ENCODE measurements around the gene SLC16A4. TPM values are rescaled to one million over a fixed set of nuclear protein-coding genes. Genes with fewer than 3 reads are reported as not detected.
"Not testable (repeated sequence)": the region's sequence is repeated elsewhere in the genome, so short reads cannot be mapped to it uniquely, and the experiment has no call there.

Gene SLC16A4
- total and polyA plus RNA-seq, 2 experiments from 2014 or later: 0.94 to 1.6 TPM

- H3K79me2 ChIP-seq (replicated peaks; ENCODE audit: insufficient read depth): no peaks in the 10 kb centered on the region
- no peaks in the 10 kb centered on the region for H3F3A ChIP-seq (replicated peaks; ENCODE audit: low read depth)
- H2AFZ ChIP-seq: no peak overlapping the region
- H3K27ac ChIP-seq (ENCODE audit: low read depth): no peak overlapping the region
- no peak overlapping the region for H3K4me3 ChIP-seq
- Mint-ChIP-seq H3K9me3 (peaks cover 12% of the 10 kb centered on the region; the same call in 1 of the 3 replicates), H3K36me3 (ENCODE audit: low read depth) (peaks cover 9% of the 10 kb centered on the region; the same call in 2 of the 3 replicates), H3K27ac (no peak overlapping the region), H3K27me3 (ENCODE audit: insufficient read depth, low read depth, poor library complexity) (no peaks in the 10 kb centered on the region), H3K4me3 (no peak overlapping the region), H3K4me1 (peaks cover 7% of the 10 kb centered on the region; the same call in 2 of the 3 replicates)
- H3K27me3 ChIP-seq (ENCODE audit: insufficient read depth): no peaks in the 10 kb centered on the region
- H4K20me1 ChIP-seq (replicated peaks; ENCODE audit: insufficient read depth): no peaks in the 10 kb centered on the region
- TF ChIP-seq ETS1 (IDR thresholded peaks at IDR 0.05): no peak
- TF ChIP-seq CREB1 (CRISPR knock-in tag; IDR thresholded peaks at IDR 0.05; ENCODE audit: low read depth): no peak
- TF ChIP-seq JUNB (IDR thresholded peaks at IDR 0.05; ENCODE audit: unreplicated experiment): no peak
- no peak for TF ChIP-seq ZNF114 (CRISPR knock-in tag; IDR thresholded peaks at IDR 0.05)
- no peak for TF ChIP-seq REST (IDR thresholded peaks at IDR 0.05; ENCODE audit: unreplicated experiment)
- no peak for TF ChIP-seq ZNF331 (CRISPR knock-in tag; IDR thresholded peaks at IDR 0.05; ENCODE audit: low read depth)
- TF ChIP-seq STAT1 (IDR thresholded peaks at IDR 0.05; ENCODE audit: unreplicated experiment): no peak
- TF ChIP-seq, protein P1, sequence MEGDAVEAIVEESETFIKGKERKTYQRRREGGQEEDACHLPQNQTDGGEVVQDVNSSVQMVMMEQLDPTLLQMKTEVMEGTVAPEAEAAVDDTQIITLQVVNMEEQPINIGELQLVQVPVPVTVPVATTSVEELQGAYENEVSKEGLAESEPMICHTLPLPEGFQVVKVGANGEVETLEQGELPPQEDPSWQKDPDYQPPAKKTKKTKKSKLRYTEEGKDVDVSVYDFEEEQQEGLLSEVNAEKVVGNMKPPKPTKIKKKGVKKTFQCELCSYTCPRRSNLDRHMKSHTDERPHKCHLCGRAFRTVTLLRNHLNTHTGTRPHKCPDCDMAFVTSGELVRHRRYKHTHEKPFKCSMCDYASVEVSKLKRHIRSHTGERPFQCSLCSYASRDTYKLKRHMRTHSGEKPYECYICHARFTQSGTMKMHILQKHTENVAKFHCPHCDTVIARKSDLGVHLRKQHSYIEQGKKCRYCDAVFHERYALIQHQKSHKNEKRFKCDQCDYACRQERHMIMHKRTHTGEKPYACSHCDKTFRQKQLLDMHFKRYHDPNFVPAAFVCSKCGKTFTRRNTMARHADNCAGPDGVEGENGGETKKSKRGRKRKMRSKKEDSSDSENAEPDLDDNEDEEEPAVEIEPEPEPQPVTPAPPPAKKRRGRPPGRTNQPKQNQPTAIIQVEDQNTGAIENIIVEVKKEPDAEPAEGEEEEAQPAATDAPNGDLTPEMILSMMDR (conservative IDR thresholded peaks at IDR 0.05; ENCODE audit: low read depth in 2 of 2): no peak
- no peak for TF ChIP-seq POLR2AphosphoS5 (IDR thresholded peaks at IDR 0.05; ENCODE audit: low read depth)
- H3K4me1 ChIP-seq (ENCODE audit: insufficient read depth): peaks cover 11% of the 10 kb centered on the region
- DNase-seq (ENCODE audit: low spot score) (no peak), ATAC-seq (no peak)
- no peaks in the 10 kb centered on the region for H3K36me3 ChIP-seq (ENCODE audit: insufficient read depth)
- H3K9me2 ChIP-seq (ENCODE audit: insufficient read depth): no peaks in the 10 kb centered on the region
- no peak overlapping the region for H3K4me2 ChIP-seq
Measured at GRCh38 chr1:110418729-110419128, 27.9 kb upstream of the SLC16A4 start.

DNA sequence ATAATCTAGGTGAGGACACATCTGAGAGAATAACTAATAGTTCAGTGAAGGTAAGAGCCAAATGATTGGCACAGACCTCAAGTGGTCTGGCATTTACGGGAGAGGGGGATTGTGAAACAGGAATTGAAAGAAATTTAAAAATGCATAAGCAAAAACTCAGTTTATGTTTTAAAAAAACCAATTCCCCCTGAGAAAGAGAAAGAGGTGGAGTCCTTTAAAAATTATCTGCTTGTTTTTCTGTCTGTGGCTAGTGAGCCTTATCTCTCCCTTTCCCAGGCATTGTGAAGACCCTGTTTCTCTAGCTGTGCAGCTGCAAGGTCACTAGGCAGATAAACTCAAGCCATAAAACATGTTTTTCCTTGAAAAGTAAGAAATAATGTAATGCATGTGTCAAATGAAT is 22.2 kb upstream of the SLC16A4 start:
- H3K4me3 Mint-ChIP-seq; H2AFZ ChIP-seq; H3K36me3 ChIP-seq (ENCODE audit: insufficient read depth); H3K36me3 Mint-ChIP-seq (ENCODE audit: low read depth); H3F3A ChIP-seq (replicated peaks; ENCODE audit: low read depth); H4K20me1 ChIP-seq (replicated peaks; ENCODE audit: insufficient read depth); DNase-seq (ENCODE audit: low spot score); H3K27ac Mint-ChIP-seq; ATAC-seq; H3K9me3 Mint-ChIP-seq; H3K4me1 ChIP-seq (ENCODE audit: insufficient read depth); H3K9me2 ChIP-seq (ENCODE audit: insufficient read depth); H3K27ac ChIP-seq (ENCODE audit: low read depth); H3K27me3 ChIP-seq (ENCODE audit: insufficient read depth); H3K79me2 ChIP-seq (replicated peaks; ENCODE audit: insufficient read depth); H3K4me3 ChIP-seq; H3K4me2 ChIP-seq; H3K27me3 Mint-ChIP-seq (ENCODE audit: insufficient read depth, low read depth, poor library complexity): not testable (repeated sequence)
- peaks cover 11% of the 10 kb centered on the region; the same call in 2 of the 3 replicates for H3K4me1 Mint-ChIP-seq

Data from GM23338 (cell line).